Ishikawa (cell line): ENCODE data around the gene SLC10A2.

Source experiments
- CEBPB ChIP-seq: IDR thresholded peaks from 2 replicates; pipeline ENCODE4 v1.6.1; 2012
- CREB1 ChIP-seq: IDR thresholded peaks from 2 replicates; pipeline ENCODE4 v1.6.1; 2012; ENCODE audit warnings: low read depth
- EP300 ChIP-seq: IDR thresholded peaks from 2 replicates; pipeline ENCODE4 v1.6.1; 2012; ENCODE audit warnings: borderline replicate concordance
- NFIC ChIP-seq: IDR thresholded peaks from 2 replicates; pipeline ENCODE4 v1.6.1; 2012
- RAD21 ChIP-seq: IDR thresholded peaks from 2 replicates; pipeline ENCODE4 v1.6.1; 2012; ENCODE audit warnings: low read depth
- TAF1 ChIP-seq: IDR thresholded peaks from 2 replicates; pipeline ENCODE4 v1.6.1; 2012; ENCODE audit warnings: low read depth, mild to moderate bottlenecking
- TEAD4 ChIP-seq: IDR thresholded peaks from 2 replicates; pipeline ENCODE4 v1.6.1; 2012
- YY1 ChIP-seq: IDR thresholded peaks from 2 replicates; pipeline ENCODE4 v1.6.1; 2012; ENCODE audit warnings: low read depth
- TF ChIP-seq, protein P1 (sequence below): IDR thresholded peaks from 2 replicates; pipeline ENCODE4 v1.6.1; 2012; ENCODE audit warnings: low read depth, mild to moderate bottlenecking

DNA sequence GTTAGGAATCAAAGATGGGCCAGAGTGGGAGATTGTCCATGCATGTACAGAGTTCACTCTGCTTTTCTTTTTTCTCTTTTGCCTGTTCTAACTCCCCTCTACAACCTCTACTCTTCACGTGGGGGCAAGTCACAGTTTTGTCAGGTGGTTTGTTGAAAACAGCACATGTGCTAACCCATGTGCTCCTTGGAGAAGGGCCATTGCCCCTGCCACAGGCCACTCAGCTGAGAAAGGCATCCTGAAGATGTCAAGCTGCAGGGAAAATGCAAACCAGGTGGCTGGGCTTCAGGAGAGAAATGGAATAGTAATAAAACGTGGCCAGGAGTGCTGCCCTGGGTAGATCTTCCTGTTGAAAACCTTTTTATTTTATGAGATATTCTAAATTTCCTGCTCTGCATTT lies 35.3 kb upstream of the SLC10A2 start:
- TF ChIP-seq EP300 (no peak), CREB1 (no peak), CEBPB (no peak), YY1 (no peak), TEAD4 (no peak), NFIC (no peak), RAD21 (no peak), TAF1 (no peak)
- TF ChIP-seq, protein P1, sequence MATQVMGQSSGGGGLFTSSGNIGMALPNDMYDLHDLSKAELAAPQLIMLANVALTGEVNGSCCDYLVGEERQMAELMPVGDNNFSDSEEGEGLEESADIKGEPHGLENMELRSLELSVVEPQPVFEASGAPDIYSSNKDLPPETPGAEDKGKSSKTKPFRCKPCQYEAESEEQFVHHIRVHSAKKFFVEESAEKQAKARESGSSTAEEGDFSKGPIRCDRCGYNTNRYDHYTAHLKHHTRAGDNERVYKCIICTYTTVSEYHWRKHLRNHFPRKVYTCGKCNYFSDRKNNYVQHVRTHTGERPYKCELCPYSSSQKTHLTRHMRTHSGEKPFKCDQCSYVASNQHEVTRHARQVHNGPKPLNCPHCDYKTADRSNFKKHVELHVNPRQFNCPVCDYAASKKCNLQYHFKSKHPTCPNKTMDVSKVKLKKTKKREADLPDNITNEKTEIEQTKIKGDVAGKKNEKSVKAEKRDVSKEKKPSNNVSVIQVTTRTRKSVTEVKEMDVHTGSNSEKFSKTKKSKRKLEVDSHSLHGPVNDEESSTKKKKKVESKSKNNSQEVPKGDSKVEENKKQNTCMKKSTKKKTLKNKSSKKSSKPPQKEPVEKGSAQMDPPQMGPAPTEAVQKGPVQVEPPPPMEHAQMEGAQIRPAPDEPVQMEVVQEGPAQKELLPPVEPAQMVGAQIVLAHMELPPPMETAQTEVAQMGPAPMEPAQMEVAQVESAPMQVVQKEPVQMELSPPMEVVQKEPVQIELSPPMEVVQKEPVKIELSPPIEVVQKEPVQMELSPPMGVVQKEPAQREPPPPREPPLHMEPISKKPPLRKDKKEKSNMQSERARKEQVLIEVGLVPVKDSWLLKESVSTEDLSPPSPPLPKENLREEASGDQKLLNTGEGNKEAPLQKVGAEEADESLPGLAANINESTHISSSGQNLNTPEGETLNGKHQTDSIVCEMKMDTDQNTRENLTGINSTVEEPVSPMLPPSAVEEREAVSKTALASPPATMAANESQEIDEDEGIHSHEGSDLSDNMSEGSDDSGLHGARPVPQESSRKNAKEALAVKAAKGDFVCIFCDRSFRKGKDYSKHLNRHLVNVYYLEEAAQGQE = no peak
